PC-9 (cell line): ENCODE measurements around the gene BTBD17. TPM values are rescaled to one million over a fixed set of nuclear protein-coding genes. Genes with fewer than 3 reads are reported as not detected.

ENCODE experiments used
- BruUV-seq: library from RNA; stranded (reverse); fragments of 400-500 nt; replicated peaks from 2 replicates; lab custom pipeline; 2021; lab: Mats Ljungman, UMichigan
- CTCF ChIA-PET: fragments of 300-600 bp; sonication (Branson Sonifier 250); formaldehyde crosslinking; loops from one replicate; lab custom pipeline; 2022; ENCODE audit warnings: antibody characterized with exemption; lab: Charles Lee
- POLR2A ChIA-PET: fragments of 300-600 bp; sonication (Branson Sonifier 250); formaldehyde crosslinking; loops from one replicate; lab custom pipeline; 2022; ENCODE audit warnings: antibody characterized with exemption; ENCODE audit not compliant: unreplicated experiment; lab: Charles Lee
- DNase-seq, 2 experiments: peaks; one replicate each; pipeline versions ENCODE4 v3.0.0 to v3.0.0-alpha.2; 2015 to 2022; ENCODE audit warnings: mixed read lengths in 1 of 2
- H2AFZ ChIP-seq: fragments of 200-600 bp; sonication (generic); 2 replicates; pipeline ENCODE4 v1.8.1; 2017; ENCODE audit warnings: antibody characterized with exemption
- H3F3A ChIP-seq: fragments of 200-600 bp; sonication (generic); 2 replicates; pipeline ENCODE4 v1.8.1; 2017; ENCODE audit warnings: antibody characterized with exemption, mild to moderate bottlenecking, low read depth; ENCODE audit not compliant: insufficient read depth
- H3K27ac ChIP-seq: fragments of 200-600 bp; sonication (generic); 2 replicates; pipeline ENCODE4 v1.6.1; 2016; ENCODE audit warnings: mixed run types
- H3K27me3 ChIP-seq: fragments of 200-600 bp; sonication (generic); 2 replicates; pipeline ENCODE4 v1.6.1; 2016; ENCODE audit warnings: low read depth, mixed run types; ENCODE audit not compliant: insufficient read depth
- H3K36me3 ChIP-seq: fragments of 200-600 bp; sonication (generic); 2 replicates; pipeline ENCODE4 v1.6.1; 2016; ENCODE audit warnings: low read depth, mixed run types
- H3K4me1 ChIP-seq: fragments of 200-600 bp; sonication (generic); replicated peaks from 2 replicates; pipeline ENCODE4 v1.6.1; 2016; ENCODE audit warnings: mixed run types; ENCODE audit not compliant: insufficient read depth
- H3K4me2 ChIP-seq: fragments of 200-600 bp; sonication (generic); 2 replicates; pipeline ENCODE4 v1.6.1; 2017; ENCODE audit warnings: mixed run types
- H3K4me3 ChIP-seq: fragments of 200-600 bp; sonication (generic); 2 replicates; pipeline ENCODE4 v1.6.1; 2016; ENCODE audit warnings: mixed run types
- H3K79me2 ChIP-seq: fragments of 200-600 bp; sonication (generic); 2 replicates; pipeline ENCODE4 v1.6.1; 2017; ENCODE audit warnings: low read depth, mixed run types
- H3K9me2 ChIP-seq: fragments of 200-600 bp; sonication (generic); 2 replicates; pipeline ENCODE4 v1.8.1; 2017; ENCODE audit warnings: mild to moderate bottlenecking; ENCODE audit not compliant: insufficient read depth
- H3K9me3 ChIP-seq: fragments of 200-600 bp; sonication (generic); 2 replicates; pipeline ENCODE4 v1.8.1; 2016; ENCODE audit warnings: low read depth; ENCODE audit not compliant: insufficient read depth
- H4K20me1 ChIP-seq: fragments of 200-600 bp; sonication (generic); 2 replicates; pipeline ENCODE4 v1.8.1; 2017; ENCODE audit not compliant: insufficient read depth
- CTCF ChIP-seq: fragments of 200-600 bp; sonication (generic); conservative IDR thresholded peaks from 2 replicates; pipeline ENCODE4 v1.6.1; 2017; ENCODE audit warnings: mixed run types, antibody characterized with exemption, mild to moderate bottlenecking, moderate library complexity
- EZH2 ChIP-seq: fragments of 200-600 bp; sonication (generic); IDR thresholded peaks from 2 replicates; pipeline ENCODE4 v1.8.0; 2017; ENCODE audit warnings: antibody characterized with exemption, low read depth
- intact Hi-C: fragments of 100-400 bp; cut with micrococcal nuclease; formaldehyde crosslinking; loops from one replicate; pipeline ENCODE4 v1.10.0; 2022; ENCODE audit not compliant: unreplicated experiment
- total RNA-seq: library from RNA; stranded (reverse); gene quantifications from 2 replicates; pipeline ENCODE4 v1.2.3, GENCODE V29; 2021

The BTBD17 gene
- total RNA-seq, 1 experiment from 2014 or later = not detected

GRCh38 chr17:74309902-74310301 is 51.8 kb downstream of the BTBD17 start:
- no peak overlapping the region for H3K4me2 ChIP-seq
- ChIA-PET CTCF (no interaction called here), POLR2A (no interaction called here)
- TF ChIP-seq CTCF = no peak
- no peak for TF ChIP-seq EZH2
- no peak overlapping the region for H3K4me3 ChIP-seq
- intact Hi-C loops = loop anchor here (10.0 kb wide), 1 partner anchor 145 kb away; no protein-coding TSS in a partner anchor
- H3K79me2 ChIP-seq = no peaks in the 10 kb centered on the region
- H3F3A ChIP-seq = no peaks in the 10 kb centered on the region
- H2AFZ ChIP-seq = no peak overlapping the region
- H4K20me1 ChIP-seq = no peaks in the 10 kb centered on the region
- no peak for DNase-seq
- no peaks in the 10 kb centered on the region for H3K36me3 ChIP-seq
- no peaks in the 10 kb centered on the region for H3K4me1 ChIP-seq
- no peaks in the 10 kb centered on the region for H3K9me3 ChIP-seq
- H3K27ac ChIP-seq = no peak overlapping the region
- H3K27me3 ChIP-seq = peaks cover 80% of the 10 kb centered on the region
- no TSS peak for BruUV-seq
- no peaks in the 10 kb centered on the region for H3K9me2 ChIP-seq

- no peaks in the 10 kb centered on the region for H4K20me1 ChIP-seq
- no peak for DNase-seq
- no peaks in the 10 kb centered on the region for H3F3A ChIP-seq
- H3K36me3 ChIP-seq = no peaks in the 10 kb centered on the region
- no peaks in the 10 kb centered on the region for H3K79me2 ChIP-seq
- H3K9me2 ChIP-seq = no peaks in the 10 kb centered on the region
- no peak overlapping the region for H3K4me2 ChIP-seq
- ChIA-PET POLR2A (no interaction called here), CTCF (no interaction called here)
- H3K27me3 ChIP-seq = peaks cover 72% of the 10 kb centered on the region
- no peak overlapping the region for H3K27ac ChIP-seq
- intact Hi-C loops = loop anchor here (10.0 kb wide), 1 partner anchor 147 kb away; no protein-coding TSS in a partner anchor
- H3K9me3 ChIP-seq = no peaks in the 10 kb centered on the region
- no peak overlapping the region for H3K4me3 ChIP-seq
- BruUV-seq = no TSS peak
- no peak for TF ChIP-seq EZH2
- TF ChIP-seq CTCF = no peak
- no peaks in the 10 kb centered on the region for H3K4me1 ChIP-seq
- no peak overlapping the region for H2AFZ ChIP-seq
Observed at GRCh38 chr17:74307984-74308773, 53.5 kb downstream of the BTBD17 start.

Other genes starting within 250 kb of the BTBD17 start
- gene RPL38, start 158.2 kb downstream of the BTBD17 start, total RNA-seq = 761 and 961 TPM in 2 replicates
- gene TTYH2, start 148.3 kb downstream of the BTBD17 start, total RNA-seq = 1.5 and 2.9 TPM in 2 replicates
- not detected in 2 replicates for gene DNAI2, start 87.6 kb downstream of the BTBD17 start, total RNA-seq
- gene KIF19, start 35.6 kb downstream of the BTBD17 start, total RNA-seq = not detected in 2 replicates
- gene GPR142, start 5.6 kb upstream of the BTBD17 start, total RNA-seq = not detected in 2 replicates
- gene GPRC5C, start 70.2 kb upstream of the BTBD17 start, total RNA-seq = 27.9 and 32.4 TPM in 2 replicates
- gene CD300A, start 104.8 kb upstream of the BTBD17 start, total RNA-seq = not detected in 2 replicates
- gene CD300LB, start 169.6 kb upstream of the BTBD17 start, total RNA-seq = not detected in 2 replicates
- not detected in 2 replicates for gene CD300C, start 184.2 kb upstream of the BTBD17 start, total RNA-seq
- not detected in 2 replicates for gene CD300H, start 205.6 kb upstream of the BTBD17 start, total RNA-seq
- gene CD300LD, start 230.4 kb upstream of the BTBD17 start, total RNA-seq = not detected in 2 replicates